ENCODE data around the gene MED13L. TPM values are rescaled to one million over a fixed set of nuclear protein-coding genes. Genes with fewer than 3 reads are reported as not detected.

The MED13L gene
- total and polyA plus RNA-seq, 2 of the 4 experiments (the other 2 are of a cell fraction), result 17.9 to 49.1 TPM

- no peak overlapping the region for H3K4me3 ChIP-seq (ENCODE audit: insufficient read depth, low read depth, low read length)
- no peak overlapping the region for H3K4ac ChIP-seq (ENCODE audit: low read depth, low read length)
- H2BK5ac ChIP-seq (ENCODE audit: low read depth, low read length, poor library complexity, severe bottlenecking), result no peak overlapping the region
- no peak overlapping the region for H4K8ac ChIP-seq (ENCODE audit: low read depth in 2 of 2, low read length in 2 of 2)
- ChIA-PET POLR2A (ENCODE audit: unreplicated experiment) (no interaction called here), CTCF (interaction anchor here (1.0 kb wide), 1 partner anchor 226 kb away, joined by 3 read pairs; no protein-coding TSS in a partner anchor)
- no peak for DNase-seq
- no peak overlapping the region for H2BK120ac ChIP-seq (ENCODE audit: low read depth, low read length)
- H3K18ac ChIP-seq (ENCODE audit: low read depth, low read length), result no peak overlapping the region
- H4K20me1 ChIP-seq (ENCODE audit: insufficient read depth, low read length), result no peaks in the 10 kb centered on the region
- no peak overlapping the region for H3K14ac ChIP-seq (replicated peaks; ENCODE audit: low read depth, low read length)
- H2AFZ ChIP-seq (replicated peaks; ENCODE audit: low read length, poor library complexity), result no peak overlapping the region
- peaks cover 34% of the 10 kb centered on the region for H3K36me3 ChIP-seq (ENCODE audit: control insufficient read depth, insufficient read depth, low read length)
- H3K27ac ChIP-seq (ENCODE audit: insufficient read depth, low read length), result no peak overlapping the region
- H3K79me1 ChIP-seq (ENCODE audit: low read depth in 1 of 2, low read length in 2 of 2), result peaks cover 21 to 50% of the 10 kb centered on the region in 2 experiments
- no peak overlapping the region for H2AK9ac ChIP-seq (replicated peaks; ENCODE audit: low read depth, low read length, poor library complexity)
- H2BK15ac ChIP-seq (ENCODE audit: low read depth, low read length), result no peak overlapping the region
- dilution Hi-C loops (cut with HindIII; ENCODE audit: low sequenced_read_pairs, unreplicated experiment) (no loop called here), in situ Hi-C loops (cut with MboI; ENCODE audit: low sequenced_read_pairs) (no loop called here), intact Hi-C loops (cut with micrococcal nuclease) (loop anchor here (5.0 kb wide), 1 partner anchor 597 kb away; no protein-coding TSS in a partner anchor)
- H4K91ac ChIP-seq (ENCODE audit: insufficient read depth, low read depth, low read length), result no peak overlapping the region
- H3K4me2 ChIP-seq (ENCODE audit: low read depth, low read length), result no peak overlapping the region
- WGBS, 2 experiments (ENCODE audit: extremely low coverage in 2 of 2, insufficient read length in 1 of 2), result no CpG with 5 or more reads among the region's 4 CpGs
- no TSS peak for BruUV-seq (replicated peaks)
- H2AK5ac ChIP-seq (ENCODE audit: low read depth, low read length), result no peak overlapping the region
- no peak for ATAC-seq (ENCODE audit: low read depth)
- no peak overlapping the region for H3K9ac ChIP-seq (ENCODE audit: low read depth, low read length)
- no peak overlapping the region for H3K23ac ChIP-seq (ENCODE audit: low read depth, low read length)
- no peak overlapping the region for H2BK20ac ChIP-seq (ENCODE audit: low read depth, low read length)
- H3K56ac ChIP-seq (ENCODE audit: extremely low read depth, insufficient read depth, low read length), result no peak overlapping the region
- 0 out of 2 replicates have a peak, but pooled peaks cover 2% of the 10 kb centered on the region for H3K9me1 ChIP-seq (ENCODE audit: insufficient read depth, low read length)
- no peaks in the 10 kb centered on the region for H3K9me3 ChIP-seq (ENCODE audit: control insufficient read depth, insufficient read depth, low read length)
- no peaks in the 10 kb centered on the region for H3K27me3 ChIP-seq (ENCODE audit: control insufficient read depth, insufficient read depth, low read length)
- H4K5ac ChIP-seq (ENCODE audit: low read depth, low read length), result no peak overlapping the region
- no peaks in the 10 kb centered on the region for H3K4me1 ChIP-seq (ENCODE audit: control insufficient read depth, insufficient read depth, low read length)
- TF ChIP-seq RAD21 (IDR thresholded peaks at IDR 0.05; ENCODE audit: low read length) (no peak), CTCF (conservative IDR thresholded peaks at IDR 0.05; ENCODE audit: low read depth, low read length) (peak; percentile 18; the same call in 1 of the 2 replicates), FOS (IDR thresholded peaks at IDR 0.05; ENCODE audit: low read depth, low read length) (no peak)
Measured at GRCh38 chr12:116009805-116010204, 267.7 kb downstream of the MED13L start.
